OCI-LY7 (cell line): ENCODE measurements around the gene SRGAP2C. TPM values are rescaled to one million over a fixed set of nuclear protein-coding genes. Genes with fewer than 3 reads are reported as not detected.
"Not testable (repeated sequence)": the region's sequence is repeated elsewhere in the genome, so short reads cannot be mapped to it uniquely, and the experiment has no call there.

Source experiments
- BruUV-seq: library from RNA; stranded (reverse); fragments of 400-500 nt; replicated peaks from 2 replicates; lab custom pipeline; 2021; lab: Mats Ljungman, UMichigan
- CTCF ChIA-PET: fragments of 300-600 bp; sonication (Branson Sonifier 250); formaldehyde crosslinking; loops from one replicate; lab custom pipeline; 2022; ENCODE audit warnings: antibody characterized with exemption; ENCODE audit not compliant: unreplicated experiment; lab: Charles Lee
- POLR2A ChIA-PET: fragments of 300-600 bp; sonication (Branson Sonifier 250); formaldehyde crosslinking; loops from one replicate; lab custom pipeline; 2022; ENCODE audit warnings: antibody characterized with exemption; lab: Charles Lee
- DNase-seq: peaks from one replicate; pipeline ENCODE4 v3.0.0-alpha.2; 2015; ENCODE audit warnings: low spot score
- H2AFZ ChIP-seq: fragments of 200-600 bp; sonication (generic), shearing (Covaris generic); 2 replicates; pipeline ENCODE4 v1.6.1; 2014; ENCODE audit warnings: mild to moderate bottlenecking, antibody characterized with exemption, low read length, moderate library complexity
- H3K27ac ChIP-seq: fragments of 200-600 bp; sonication (generic); 2 replicates; pipeline ENCODE4 v1.5.1; 2014; ENCODE audit warnings: mixed run types, low read depth, mild to moderate bottlenecking, moderate library complexity, low read length, inconsistent platforms; ENCODE audit not compliant: poor library complexity, severe bottlenecking
- H3K36me3 ChIP-seq: fragments of 200-600 bp; sonication (generic); 2 replicates; pipeline ENCODE4 v1.6.1; 2014; ENCODE audit warnings: mild to moderate bottlenecking, antibody characterized with exemption, low read length, moderate library complexity, mixed read lengths; ENCODE audit not compliant: insufficient read depth
- H3K4me1 ChIP-seq: fragments of 200-600 bp; sonication (generic); 2 replicates; pipeline ENCODE4 v1.5.1; 2014; ENCODE audit warnings: mild to moderate bottlenecking, low read length; ENCODE audit not compliant: insufficient read depth, poor library complexity, severe bottlenecking
- H3K4me2 ChIP-seq: fragments of 200-600 bp; sonication (generic); 2 replicates; pipeline ENCODE4 v1.6.1; 2014; ENCODE audit warnings: mild to moderate bottlenecking, low read length
- H3K4me3 ChIP-seq: fragments of 200-600 bp; sonication (generic); 2 replicates; pipeline ENCODE4 v1.5.1; 2014; ENCODE audit warnings: mild to moderate bottlenecking, low read depth, low read length; ENCODE audit not compliant: poor library complexity, severe bottlenecking
- H3K79me2 ChIP-seq: fragments of 200-600 bp; sonication (generic); 2 replicates; pipeline ENCODE4 v1.6.1; 2016; ENCODE audit warnings: low read depth, mild to moderate bottlenecking, low read length, moderate library complexity, mixed read lengths; ENCODE audit not compliant: insufficient read depth
- H3K9me2 ChIP-seq: fragments of 200-600 bp; sonication (generic); 2 replicates; pipeline ENCODE4 v1.6.1; 2016; ENCODE audit warnings: mild to moderate bottlenecking, low read length, mixed read lengths; ENCODE audit not compliant: insufficient read depth
- H3K9me3 ChIP-seq: fragments of 200-600 bp; sonication (generic); 2 replicates; pipeline ENCODE4 v1.6.1; 2014; ENCODE audit warnings: mild to moderate bottlenecking, mixed run types, low read length, mixed read lengths
- H4K20me1 ChIP-seq: fragments of 200-600 bp; sonication (generic); 2 replicates; pipeline ENCODE4 v1.6.1; 2014; ENCODE audit warnings: mild to moderate bottlenecking, antibody characterized with exemption, low read length, moderate library complexity, mixed read lengths; ENCODE audit not compliant: insufficient read depth
- intact Hi-C: fragments of 100-400 bp; cut with micrococcal nuclease; formaldehyde crosslinking; loops from one replicate; pipeline ENCODE4 v1.10.0; 2022; ENCODE audit not compliant: unreplicated experiment
- total RNA-seq, 2 experiments: library from RNA; depleted of rRNA in 1 of 2; stranded (reverse); fragments of >200 nt in 1 of 2; shearing (Covaris generic) in 1 of 2; gene quantifications; 2 replicates each; pipeline ENCODE4 v1.2.3, GENCODE V29; 2014 to 2022

SRGAP2C gene
- total RNA-seq, 2 experiments from 2014 or later, result 6.8 to 30.7 TPM

GRCh38 chr1:121296563-121296962 is 111.8 kb downstream of the SRGAP2C start:
- DNase-seq, H3K9me3 ChIP-seq, H2AFZ ChIP-seq, H3K79me2 ChIP-seq, H3K4me3 ChIP-seq, H3K4me1 ChIP-seq, H3K27ac ChIP-seq, BruUV-seq, H4K20me1 ChIP-seq, H3K4me2 ChIP-seq, H3K36me3 ChIP-seq, CTCF ChIA-PET, intact Hi-C loops, POLR2A ChIA-PET, H3K9me2 ChIP-seq: not testable (repeated sequence)

- DNase-seq, H3K4me2 ChIP-seq, H3K4me3 ChIP-seq, intact Hi-C loops, H3K36me3 ChIP-seq, H3K4me1 ChIP-seq, BruUV-seq, POLR2A ChIA-PET, H4K20me1 ChIP-seq, H2AFZ ChIP-seq, CTCF ChIA-PET, H3K9me2 ChIP-seq, H3K79me2 ChIP-seq, H3K9me3 ChIP-seq, H3K27ac ChIP-seq: not testable (repeated sequence)
Observed at GRCh38 chr1:121298529-121298928, 113.8 kb downstream of the SRGAP2C start.

GRCh38 chr1:121299514-121300149 is 114.9 kb downstream of the SRGAP2C start:
- CTCF ChIA-PET, H3K79me2 ChIP-seq, POLR2A ChIA-PET, H3K9me2 ChIP-seq, H2AFZ ChIP-seq, H3K9me3 ChIP-seq, H3K27ac ChIP-seq, H4K20me1 ChIP-seq, H3K36me3 ChIP-seq, DNase-seq, H3K4me3 ChIP-seq, H3K4me2 ChIP-seq, H3K4me1 ChIP-seq, BruUV-seq, intact Hi-C loops: not testable (repeated sequence)

GRCh38 chr1:121301876-121302275 is 117.1 kb downstream of the SRGAP2C start:
- H3K36me3 ChIP-seq, POLR2A ChIA-PET, intact Hi-C loops, H3K9me2 ChIP-seq, H4K20me1 ChIP-seq, CTCF ChIA-PET, H3K4me2 ChIP-seq, BruUV-seq, H2AFZ ChIP-seq, H3K27ac ChIP-seq, DNase-seq, H3K79me2 ChIP-seq, H3K4me3 ChIP-seq, H3K9me3 ChIP-seq, H3K4me1 ChIP-seq: not testable (repeated sequence)

- CTCF ChIA-PET, result not testable (repeated sequence)
Observed at GRCh38 chr1:121307759-121308158, 123.0 kb downstream of the SRGAP2C start.

GRCh38 chr1:121315509-121315908 is 130.7 kb downstream of the SRGAP2C start:
- H3K36me3 ChIP-seq, BruUV-seq, H4K20me1 ChIP-seq, intact Hi-C loops, CTCF ChIA-PET, DNase-seq, H3K4me3 ChIP-seq, H3K4me1 ChIP-seq, POLR2A ChIA-PET, H3K4me2 ChIP-seq, H3K9me2 ChIP-seq, H3K9me3 ChIP-seq, H3K79me2 ChIP-seq, H3K27ac ChIP-seq, H2AFZ ChIP-seq: not testable (repeated sequence)

More at GRCh38 chr1:121307759-121308158, 123.0 kb downstream of the SRGAP2C start:
- H3K4me3 ChIP-seq, H3K9me3 ChIP-seq, BruUV-seq, H3K4me2 ChIP-seq, H3K79me2 ChIP-seq, H4K20me1 ChIP-seq, H3K27ac ChIP-seq, H3K36me3 ChIP-seq, intact Hi-C loops, H3K4me1 ChIP-seq, DNase-seq, H3K9me2 ChIP-seq, POLR2A ChIA-PET, H2AFZ ChIP-seq: not testable (repeated sequence)
